LHCN-M2 (cell line): ENCODE data around the gene TPP2. TPM values are rescaled to one million over a fixed set of nuclear protein-coding genes. Genes with fewer than 3 reads are reported as not detected.

Experiments used
- DNase-seq: peaks from one replicate; pipeline ENCODE4 v3.0.0-alpha.2; 2012; ENCODE audit warnings: low read depth
- total RNA-seq: library from RNA; depleted of rRNA; stranded (reverse); fragments of >200 nt; gene quantifications from 2 replicates; pipeline ENCODE4 v1.2.3, GENCODE V29; 2014

TPP2 gene
- total RNA-seq, 1 experiment from 2014 or later: 56.9 TPM

DNA sequence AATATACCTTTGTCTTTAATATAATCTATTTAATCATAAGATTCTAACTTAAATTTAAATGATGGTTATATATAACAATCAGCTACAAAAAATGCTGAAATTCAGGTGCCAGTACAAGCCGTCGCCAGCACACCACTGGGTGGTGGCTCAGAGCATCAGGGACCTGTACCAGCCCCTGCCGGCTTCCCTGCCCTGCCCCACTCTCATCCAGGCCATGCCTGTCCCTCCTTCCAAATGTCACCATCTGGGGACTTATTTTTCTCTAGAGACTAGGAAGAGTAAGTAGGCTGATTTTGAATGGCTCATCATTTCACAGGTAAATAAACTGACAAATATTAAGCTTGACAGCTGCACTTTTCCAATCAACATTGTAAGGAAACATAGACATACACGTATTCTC, 96.5 kb downstream of the TPP2 start:
- no peak for DNase-seq

DNA sequence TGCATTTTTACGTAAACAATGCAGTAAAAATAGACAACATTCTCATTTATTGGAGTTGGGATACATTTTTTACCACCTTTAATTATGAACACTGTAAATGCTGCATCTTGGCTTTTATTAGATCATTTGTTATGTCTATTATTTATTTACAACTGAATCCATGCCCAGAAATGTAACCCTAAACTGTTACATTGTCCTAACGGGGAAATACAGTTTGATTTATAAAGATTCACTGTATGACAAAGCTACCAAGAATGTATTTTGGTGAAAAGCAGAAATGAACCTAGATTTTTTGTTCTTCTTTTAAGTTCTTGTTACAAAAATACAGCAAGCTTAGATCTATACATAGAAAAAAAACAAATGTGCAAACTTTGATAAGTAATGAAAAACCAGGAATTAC, 97.0 kb downstream of the TPP2 start:
- peak; percentile 44 for DNase-seq

DNA sequence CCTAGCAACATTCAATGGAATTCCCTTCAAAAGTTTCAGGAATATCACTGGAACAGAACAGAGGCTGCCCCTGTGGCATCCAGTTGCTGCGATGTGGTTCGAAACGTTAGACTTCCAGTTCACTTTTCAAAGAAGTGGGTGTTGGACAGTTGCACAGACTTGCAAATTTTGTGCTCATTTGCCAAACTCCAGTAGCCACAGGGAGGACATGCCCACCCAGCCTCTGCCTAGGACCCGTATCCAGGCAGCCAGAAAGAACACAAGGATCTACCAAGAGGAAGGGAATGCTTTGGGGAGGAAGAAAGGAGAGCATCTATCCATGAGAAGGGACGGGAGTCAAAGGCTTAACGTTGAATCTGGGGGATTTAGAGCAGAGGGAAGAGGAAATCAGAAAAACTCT, 98.2 kb downstream of the TPP2 start, which contains the start of gene METTL21C:
Gene METTL21C, minus strand, starts transcription at position 108 of the 400 bp plus-strand sequence. CDS start 546 bp downstream, outside the sequence.
- DNase-seq: no peak

DNA sequence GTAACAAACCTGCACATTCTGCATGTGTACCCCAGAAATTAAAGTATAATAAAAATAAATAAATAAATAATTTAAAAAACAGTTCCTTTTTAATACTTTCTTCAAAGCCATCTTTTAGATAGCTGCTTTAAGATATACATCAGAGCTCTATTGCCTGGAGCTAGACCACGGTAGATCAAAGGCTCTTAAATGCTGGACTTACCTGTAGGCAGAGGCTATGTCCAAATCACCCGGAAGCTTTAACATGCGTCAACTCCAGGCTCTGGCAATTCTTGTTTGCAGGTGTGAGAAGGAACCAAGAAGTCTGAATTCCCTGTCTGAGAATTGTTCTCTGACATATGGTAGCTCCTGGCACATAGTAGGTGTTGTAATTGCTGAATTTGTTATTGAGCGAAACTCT, 99.7 kb downstream of the TPP2 start:
- DNase-seq: no peak

DNA sequence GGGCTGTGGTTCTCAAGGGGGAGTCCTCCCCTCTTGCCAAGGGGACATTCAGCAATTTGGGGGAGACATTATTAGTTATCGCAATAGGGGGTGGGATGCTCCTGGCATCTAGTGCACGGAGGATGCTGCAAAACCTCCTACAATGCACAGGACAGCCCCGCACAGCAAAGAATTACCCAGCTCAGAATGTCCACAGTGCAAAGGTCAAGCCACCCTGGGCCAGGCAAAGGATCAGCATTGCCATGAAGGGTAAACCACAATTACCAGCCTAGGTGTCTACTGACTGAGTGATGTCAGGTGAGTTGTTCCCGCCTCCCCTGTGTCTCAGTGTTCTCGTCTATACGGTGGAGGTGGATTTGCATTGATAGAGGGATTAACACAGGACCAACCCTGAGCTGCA, 100.5 kb downstream of the TPP2 start:
- DNase-seq: no peak

DNA sequence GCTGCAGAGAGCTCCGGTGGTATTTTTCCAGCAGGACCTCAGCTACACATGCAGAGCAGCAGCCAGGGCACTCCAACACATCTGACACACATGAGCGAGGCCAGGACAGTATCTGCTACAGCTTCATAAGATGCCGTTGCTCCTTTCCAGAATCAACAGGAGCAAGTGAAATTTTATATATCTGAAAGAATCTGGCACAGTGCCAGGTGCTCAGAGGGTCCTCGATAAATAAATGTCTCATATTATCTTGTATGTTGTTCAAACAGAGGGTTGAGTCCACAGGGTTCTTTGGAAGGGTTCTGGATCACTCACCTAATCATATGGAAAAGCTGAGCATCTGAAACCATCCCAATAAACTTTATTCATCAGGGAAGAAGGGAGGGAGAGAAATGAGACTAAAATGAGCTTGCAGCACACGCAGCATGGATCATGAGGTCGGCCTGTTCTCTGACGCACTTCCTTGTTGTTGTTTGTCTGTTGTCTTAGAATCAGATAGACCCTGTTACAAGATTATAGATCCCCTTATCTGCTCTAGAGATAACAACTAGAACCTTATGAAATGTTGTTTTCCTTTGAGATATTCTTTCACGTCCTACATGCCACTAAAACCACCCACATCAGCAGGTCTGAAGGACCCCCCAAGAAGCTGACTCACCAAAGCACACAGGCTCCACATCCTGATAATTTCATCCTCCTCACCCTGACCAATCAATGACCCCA, 101.3 kb downstream of the TPP2 start:
- no peak for DNase-seq

DNA sequence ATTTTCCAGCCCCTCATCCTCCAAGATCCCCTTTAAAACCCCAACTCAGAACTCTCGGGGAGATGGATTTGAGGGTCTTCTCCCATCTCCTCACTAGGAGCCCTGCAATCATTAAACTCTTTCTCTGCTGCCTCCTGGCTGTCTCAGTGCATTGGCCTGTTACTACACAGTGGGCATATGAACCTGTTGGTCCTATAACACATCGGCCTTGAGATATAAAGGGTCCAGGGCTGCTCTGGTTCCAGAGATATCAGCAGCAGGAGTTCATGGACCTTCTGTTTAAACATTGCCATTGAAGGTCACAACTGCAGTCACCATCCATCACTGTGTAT, 101.8 kb downstream of the TPP2 start:
- no peak for DNase-seq

DNA sequence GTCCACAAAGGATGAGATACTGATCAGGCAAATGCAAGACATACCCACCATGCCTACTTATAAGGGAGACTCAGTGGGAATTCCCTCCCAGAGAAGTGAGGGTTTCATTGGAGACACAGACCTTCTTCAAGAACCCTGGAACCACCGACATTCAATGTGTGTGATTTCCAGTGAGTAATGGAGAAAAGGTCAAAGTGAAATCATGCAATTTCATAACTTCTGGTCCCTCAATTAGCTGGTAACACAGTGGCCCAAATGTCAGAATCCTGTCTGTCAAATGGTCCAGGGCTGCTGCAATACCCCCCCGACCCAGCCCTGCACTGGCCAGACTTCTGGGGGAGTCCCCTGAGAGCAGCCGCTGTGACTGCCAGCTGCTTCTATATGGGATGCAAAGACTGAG, 102.7 kb downstream of the TPP2 start:
- DNase-seq: no peak

DNA sequence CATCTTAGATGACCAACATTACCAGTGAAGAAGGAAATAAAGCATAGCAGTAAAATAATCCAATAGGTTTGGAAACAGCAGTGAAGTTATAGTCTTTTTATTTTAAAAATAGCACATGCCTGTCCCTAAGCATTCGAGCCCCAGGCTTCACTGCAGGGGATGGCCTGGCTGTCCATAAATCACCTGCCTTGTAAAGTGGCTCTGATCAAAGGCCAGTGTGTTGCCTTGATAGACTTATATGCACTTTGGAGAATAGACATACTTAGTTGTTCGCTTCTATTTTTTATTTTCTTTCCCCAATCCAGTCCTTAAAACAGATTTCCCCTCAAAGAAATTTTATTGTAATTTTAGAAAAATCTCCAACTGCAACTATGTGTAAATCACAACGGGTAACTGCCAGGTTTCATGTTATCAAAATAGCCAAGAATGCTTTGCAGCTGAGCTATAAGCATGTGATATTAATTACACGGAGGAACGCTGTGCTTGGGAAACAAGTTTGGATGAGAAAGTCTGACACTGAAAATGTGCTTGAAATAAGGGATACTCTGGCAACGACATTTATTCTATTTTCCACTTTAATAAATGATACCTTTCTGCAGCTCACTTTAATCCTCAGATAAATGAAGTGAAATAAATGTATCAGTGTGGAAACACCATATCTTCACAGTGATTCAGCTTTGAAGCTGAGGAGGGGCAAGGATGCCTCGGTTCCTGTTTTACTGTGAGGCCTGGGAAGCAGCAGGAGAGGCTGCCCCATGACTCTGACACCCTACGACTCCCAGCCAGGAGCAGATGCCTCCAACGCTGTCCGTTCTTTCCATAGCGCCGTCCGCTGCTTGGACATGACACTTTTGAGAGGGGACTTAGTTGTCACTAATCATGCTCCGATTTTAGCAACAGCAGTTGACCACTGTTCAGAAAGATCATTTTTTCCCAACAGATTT, 103.6 kb downstream of the TPP2 start:
- DNase-seq: no peak

DNA sequence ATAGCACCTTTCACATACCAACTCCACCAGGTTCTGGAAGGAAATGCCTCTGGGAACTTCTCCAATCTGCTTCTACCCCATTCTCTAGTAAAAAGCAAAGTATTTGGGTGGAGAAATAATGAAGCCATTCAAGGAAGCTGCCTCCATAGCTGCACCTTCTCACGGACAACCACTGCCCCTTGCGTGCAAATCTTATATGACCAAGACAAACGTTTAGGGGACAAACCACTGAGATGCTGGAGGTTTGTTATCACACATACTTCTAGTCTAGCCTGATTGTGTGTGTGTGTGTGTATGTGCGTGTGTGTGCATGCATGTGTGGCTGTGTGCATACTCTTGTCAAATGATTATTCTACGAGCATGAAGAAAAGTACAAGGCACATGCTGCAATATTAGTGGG, 104.5 kb downstream of the TPP2 start:
- DNase-seq: no peak

DNA sequence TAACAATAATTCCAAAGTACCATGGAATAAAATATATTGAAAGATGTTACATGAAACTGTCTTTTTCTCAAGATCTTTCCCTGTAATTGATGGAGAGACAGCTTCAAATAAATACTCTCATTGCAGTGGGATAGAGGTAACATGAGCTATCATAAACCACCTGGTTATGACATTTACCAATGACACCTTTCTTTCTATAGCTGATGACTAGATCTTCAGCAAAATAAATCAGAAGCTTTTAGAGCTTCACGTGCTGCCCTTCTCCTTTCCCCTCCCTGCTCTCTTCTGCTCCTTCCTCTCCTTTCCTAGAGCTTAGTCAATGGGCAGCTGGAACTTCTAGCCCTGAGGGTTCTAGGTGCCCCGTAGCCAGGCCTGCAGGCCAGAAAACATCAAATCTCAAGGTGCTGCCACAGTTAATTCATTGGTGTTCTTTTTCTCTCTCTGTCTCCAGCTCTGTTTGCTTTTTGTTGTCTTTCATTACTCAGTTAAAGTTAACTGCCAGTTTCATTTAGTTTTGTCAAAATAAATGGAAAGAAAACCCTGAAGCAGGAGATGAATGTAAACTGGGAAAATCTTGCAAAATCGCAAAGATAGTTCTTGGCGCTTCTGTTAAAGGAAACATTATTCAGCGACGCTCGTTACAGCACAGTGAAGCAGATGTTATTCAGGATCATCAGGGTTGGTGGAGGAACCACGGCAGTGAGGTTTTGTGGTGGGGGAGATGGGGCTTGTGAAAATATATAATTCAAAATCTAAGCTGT, 106.4 kb downstream of the TPP2 start:
- no peak for DNase-seq

DNA sequence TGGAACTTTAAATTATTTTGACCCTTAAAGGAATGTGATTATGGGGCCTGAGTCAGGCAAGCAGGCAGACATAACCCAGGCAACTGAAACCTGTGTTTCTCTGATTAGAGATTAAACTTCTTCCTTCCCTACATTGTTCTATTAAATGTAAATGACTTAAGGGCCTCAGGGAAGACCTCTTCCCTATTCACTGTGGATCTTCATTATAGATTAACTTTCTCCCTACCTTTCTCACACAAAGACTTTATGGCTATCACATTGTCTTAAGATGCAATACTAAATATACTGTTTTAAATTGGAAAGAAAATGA, 106.9 kb downstream of the TPP2 start:
- no peak for DNase-seq

DNA sequence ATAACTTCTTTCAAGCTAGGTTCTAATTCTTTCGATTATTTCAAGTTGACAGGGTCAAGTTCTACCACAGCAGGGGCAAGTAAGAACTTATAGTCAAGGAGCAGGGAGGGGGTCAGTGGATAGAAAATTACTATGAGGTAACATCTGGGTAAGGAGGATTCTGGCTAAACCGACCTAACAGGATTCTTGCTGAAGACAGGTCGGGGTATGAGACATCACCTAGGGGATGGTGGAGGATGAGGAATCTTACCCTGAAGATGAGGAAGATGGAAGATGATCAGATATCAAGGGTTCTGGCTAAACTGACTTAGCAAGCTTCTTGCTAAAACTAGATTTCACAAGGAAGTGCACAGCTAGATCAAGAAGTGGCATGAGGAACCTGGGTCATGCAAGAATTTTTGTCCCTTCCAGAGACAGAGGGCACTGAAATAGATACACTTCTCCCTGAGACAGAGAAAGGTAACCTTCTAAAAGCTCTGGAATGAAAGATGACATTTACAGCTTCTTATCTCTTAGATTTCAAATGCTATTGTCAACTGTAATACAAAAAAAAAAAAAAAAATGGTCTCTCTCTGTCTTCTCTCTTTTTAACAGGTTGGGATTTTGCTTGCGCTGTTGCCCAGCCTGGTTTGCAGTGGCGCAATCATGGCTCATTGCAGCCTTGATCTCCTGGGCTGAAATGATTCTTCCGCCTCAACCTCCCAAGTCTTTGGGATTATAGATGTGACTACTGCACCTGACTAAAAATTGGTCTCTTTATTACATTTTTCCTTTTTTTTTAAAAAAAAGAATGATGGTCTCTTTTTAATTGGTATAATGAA, 107.7 kb downstream of the TPP2 start:
- DNase-seq: no peak

DNA sequence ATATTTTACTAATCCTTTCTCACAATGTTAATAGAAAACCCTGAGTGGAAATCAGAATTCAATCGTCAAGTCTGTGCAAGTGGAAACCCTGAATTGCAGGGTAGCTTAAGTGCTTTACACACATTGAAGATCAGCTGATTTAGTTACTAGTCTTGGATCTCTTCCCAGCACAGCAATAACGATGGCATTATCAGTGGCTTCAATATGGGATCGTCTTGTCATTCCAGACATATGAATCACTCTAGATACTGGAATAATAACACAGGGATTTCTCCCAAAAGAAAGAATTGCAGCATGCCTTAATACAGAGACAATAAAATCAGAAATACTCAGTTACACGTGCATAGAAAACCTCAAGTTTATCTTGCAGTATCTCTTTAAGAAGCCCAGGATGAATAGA, 110.7 kb downstream of the TPP2 start:
- peak; percentile 93 for DNase-seq

DNA sequence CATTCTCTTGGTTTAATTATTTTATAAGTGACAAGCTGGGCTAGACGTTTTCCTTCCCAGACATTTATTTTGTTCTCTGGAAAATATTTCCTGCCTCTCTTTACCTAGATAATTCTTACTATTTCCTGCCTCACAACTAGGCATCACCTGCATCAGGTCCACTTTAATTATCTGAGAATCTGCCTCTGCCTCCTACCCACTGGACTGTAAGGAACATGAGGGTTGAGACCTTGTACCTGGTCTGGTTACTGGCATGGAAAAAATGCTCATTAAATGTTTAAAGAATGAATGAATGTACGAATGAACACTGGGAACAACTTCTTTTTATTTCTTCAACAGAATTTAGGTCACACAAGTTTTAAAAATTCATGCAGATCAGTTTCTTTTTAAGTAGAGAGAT, 111.4 kb downstream of the TPP2 start:
- no peak for DNase-seq

DNA sequence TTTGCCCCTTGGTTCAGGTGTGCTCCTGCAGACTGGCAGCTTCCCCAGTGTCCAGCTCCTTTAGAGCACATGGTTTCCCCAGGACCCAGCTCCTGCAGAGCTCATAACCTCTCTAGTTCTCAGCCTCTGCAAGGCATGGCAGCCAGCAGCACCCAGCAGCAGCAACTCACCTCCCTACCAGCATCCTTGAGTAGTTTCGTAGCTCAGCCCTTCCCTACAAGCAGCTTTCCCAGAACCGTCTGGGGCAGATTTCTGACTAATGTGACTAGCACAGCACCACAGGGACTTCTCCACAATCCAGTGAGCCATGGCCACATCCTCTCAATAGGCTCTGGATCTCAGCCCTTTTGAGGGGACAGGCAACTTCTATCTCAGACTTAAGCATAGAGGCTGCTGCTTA, 112.2 kb downstream of the TPP2 start:
- DNase-seq: no peak

DNA sequence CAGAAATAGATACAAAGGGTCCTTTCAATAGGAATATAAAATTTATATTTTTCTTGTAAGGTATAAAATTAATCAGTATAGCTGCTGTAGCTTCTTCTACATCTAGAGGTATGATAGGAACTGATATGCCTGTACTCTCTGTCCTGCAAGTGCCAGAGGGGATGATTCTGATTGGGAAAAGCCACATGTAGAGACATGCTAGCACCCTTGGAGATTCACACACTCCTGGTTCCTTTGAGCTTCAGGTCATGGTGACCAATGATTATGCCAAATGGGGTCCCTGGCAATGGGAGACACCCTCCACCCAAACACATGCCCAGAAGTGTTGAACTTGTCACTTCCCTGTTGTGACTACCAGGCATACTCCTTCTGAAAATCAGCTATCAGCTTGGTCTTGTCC, 112.8 kb downstream of the TPP2 start:
- no peak for DNase-seq

DNA sequence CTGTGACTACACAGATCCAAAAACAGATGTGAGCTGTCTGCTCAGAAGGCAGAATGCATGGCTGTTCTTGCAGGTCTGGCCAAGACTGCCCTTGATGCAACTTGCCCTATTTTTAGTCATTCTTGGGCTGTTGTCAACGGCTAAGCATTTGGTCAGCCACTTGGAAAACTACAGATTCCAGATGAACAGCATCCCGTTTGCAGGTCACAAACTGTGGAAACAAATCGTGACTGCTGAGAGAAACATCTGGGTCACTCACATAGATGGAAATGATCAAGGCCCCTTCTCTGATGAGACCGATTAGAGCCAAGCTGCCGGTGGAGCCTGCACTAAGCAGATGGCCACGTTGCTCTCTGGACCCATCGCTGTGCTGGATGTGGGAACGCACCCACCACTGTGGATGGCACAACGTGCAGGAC, 113.5 kb downstream of the TPP2 start:
- DNase-seq: no peak

DNA sequence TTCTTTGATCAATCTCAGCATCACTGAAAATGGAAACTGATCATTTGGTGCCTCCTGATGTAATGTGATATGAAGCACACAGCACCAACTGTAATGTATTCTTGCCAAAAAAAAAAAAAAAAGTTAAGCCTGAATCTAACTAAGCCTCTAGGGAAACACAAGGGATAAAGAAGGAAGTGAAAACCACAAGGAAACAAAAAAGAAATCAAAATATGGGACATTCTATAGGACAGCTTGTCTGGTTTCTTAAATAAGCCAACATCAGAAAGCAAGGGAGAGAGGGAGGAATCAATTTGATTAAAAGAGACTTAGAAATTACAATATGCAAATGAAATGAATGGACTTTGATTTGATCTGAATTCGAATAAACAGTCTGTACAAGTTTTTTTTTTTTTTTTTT, 118.7 kb downstream of the TPP2 start:
- DNase-seq: peak; percentile 44

DNA sequence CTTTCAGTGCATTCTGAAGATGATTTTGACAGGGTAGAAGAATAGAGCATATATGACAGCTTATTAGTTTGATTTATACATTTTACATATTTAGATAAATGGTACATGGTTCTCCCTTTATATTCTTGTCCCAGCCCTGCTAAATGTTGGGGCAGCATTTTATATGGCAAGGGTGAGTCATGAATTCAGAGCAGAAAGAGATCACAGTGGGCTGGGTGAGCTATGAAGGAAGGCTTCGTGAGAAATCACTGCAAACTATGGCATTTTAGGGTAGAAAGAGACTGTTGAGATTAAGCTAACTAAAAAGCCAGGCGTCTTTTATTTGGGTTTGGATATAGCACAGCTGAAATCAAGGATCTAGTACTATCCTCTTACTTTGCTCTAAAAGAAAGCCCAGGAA, 122.0 kb downstream of the TPP2 start:
- DNase-seq: peak; percentile 21

DNA sequence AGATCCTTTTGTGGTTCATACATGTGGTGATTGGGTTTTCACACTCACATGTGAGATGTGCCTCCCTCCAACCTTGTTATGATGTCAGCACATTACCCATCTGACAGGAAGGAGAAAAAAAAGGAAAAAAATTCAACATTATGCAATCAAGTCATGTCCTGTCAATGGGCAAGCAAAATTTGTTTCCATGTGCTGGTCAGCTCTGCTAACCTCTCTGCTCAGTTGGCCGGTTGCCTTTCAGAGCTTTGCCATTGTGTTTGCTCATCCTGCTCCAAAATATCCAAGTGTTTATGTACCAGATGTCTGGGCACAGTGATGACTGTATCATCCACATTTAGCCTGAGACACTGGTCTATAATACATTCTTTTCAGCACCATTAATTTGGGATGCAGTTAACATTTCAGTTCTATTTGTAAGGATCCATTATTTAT, 125.0 kb downstream of the TPP2 start:
- DNase-seq: peak; percentile 53
